Measurements from ENCODE around the gene ZBTB7B.
A peak's percentile ranks its signal among the peaks of the same experiment; 100 is the strongest.

The ZBTB7B gene

DNA sequence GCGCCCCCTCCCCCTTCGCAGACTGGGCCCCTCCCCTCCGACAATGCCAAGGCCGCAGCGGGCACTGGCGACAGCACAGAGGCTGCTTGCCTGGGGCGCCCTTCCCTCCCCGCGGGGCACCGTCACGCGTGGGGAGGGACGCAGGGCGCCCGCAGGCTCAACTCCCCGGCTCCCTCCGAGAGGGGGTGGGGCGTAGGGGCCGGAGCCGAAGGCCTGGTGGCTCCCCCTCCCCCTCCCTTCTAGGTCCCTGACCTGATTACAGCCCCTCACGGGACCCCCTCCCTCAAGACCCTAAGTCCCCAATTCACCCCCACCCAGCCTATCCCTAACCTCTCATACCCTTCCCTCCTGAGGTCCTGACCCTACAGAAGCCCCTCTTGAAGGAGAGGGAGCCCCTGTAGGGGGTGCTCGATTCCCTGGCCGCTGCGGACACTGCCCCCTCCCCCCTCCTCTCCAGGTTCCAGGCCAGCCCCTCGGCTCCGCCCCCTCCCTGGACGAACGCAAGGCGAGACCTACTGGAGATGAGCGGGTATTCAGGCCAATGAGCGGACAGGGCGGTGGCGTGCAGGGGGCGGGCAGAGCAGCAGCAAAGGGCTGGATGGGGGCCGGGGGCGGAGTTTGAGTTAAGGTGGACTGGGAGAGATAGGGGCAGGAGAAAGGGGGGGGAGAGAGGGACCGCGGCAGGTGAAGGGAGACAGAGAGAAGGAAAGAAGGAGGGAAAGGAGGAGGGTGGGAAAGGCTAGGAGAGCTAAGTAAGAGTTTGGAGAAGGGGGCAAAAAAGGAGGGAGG is 733 bp upstream of the ZBTB7B start (continued):
- no peak for TF ChIP-seq PRDM4 (tag by site-specific recombination; IDR thresholded peaks at IDR 0.05)
- no peak for TF ChIP-seq ZNF48 (tag by site-specific recombination; IDR thresholded peaks at IDR 0.05)
- no peak for TF ChIP-seq ZNF248 (tag by site-specific recombination; IDR thresholded peaks at IDR 0.05)
- TF ChIP-seq, protein P1, sequence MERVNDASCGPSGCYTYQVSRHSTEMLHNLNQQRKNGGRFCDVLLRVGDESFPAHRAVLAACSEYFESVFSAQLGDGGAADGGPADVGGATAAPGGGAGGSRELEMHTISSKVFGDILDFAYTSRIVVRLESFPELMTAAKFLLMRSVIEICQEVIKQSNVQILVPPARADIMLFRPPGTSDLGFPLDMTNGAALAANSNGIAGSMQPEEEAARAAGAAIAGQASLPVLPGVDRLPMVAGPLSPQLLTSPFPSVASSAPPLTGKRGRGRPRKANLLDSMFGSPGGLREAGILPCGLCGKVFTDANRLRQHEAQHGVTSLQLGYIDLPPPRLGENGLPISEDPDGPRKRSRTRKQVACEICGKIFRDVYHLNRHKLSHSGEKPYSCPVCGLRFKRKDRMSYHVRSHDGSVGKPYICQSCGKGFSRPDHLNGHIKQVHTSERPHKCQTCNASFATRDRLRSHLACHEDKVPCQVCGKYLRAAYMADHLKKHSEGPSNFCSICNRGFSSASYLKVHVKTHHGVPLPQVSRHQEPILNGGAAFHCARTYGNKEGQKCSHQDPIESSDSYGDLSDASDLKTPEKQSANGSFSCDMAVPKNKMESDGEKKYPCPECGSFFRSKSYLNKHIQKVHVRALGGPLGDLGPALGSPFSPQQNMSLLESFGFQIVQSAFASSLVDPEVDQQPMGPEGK (tag by site-specific recombination; IDR thresholded peaks at IDR 0.05), result peak; percentile 99
- TF ChIP-seq, protein P2, sequence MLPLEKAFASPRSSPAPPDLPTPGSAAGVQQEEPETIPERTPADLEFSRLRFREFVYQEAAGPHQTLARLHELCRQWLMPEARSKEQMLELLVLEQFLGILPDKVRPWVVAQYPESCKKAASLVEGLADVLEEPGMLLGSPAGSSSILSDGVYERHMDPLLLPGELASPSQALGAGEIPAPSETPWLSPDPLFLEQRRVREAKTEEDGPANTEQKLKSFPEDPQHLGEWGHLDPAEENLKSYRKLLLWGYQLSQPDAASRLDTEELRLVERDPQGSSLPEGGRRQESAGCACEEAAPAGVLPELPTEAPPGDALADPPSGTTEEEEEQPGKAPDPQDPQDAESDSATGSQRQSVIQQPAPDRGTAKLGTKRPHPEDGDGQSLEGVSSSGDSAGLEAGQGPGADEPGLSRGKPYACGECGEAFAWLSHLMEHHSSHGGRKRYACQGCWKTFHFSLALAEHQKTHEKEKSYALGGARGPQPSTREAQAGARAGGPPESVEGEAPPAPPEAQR (tag by site-specific recombination; IDR thresholded peaks at IDR 0.05), result no peak
- TF ChIP-seq, protein P3, sequence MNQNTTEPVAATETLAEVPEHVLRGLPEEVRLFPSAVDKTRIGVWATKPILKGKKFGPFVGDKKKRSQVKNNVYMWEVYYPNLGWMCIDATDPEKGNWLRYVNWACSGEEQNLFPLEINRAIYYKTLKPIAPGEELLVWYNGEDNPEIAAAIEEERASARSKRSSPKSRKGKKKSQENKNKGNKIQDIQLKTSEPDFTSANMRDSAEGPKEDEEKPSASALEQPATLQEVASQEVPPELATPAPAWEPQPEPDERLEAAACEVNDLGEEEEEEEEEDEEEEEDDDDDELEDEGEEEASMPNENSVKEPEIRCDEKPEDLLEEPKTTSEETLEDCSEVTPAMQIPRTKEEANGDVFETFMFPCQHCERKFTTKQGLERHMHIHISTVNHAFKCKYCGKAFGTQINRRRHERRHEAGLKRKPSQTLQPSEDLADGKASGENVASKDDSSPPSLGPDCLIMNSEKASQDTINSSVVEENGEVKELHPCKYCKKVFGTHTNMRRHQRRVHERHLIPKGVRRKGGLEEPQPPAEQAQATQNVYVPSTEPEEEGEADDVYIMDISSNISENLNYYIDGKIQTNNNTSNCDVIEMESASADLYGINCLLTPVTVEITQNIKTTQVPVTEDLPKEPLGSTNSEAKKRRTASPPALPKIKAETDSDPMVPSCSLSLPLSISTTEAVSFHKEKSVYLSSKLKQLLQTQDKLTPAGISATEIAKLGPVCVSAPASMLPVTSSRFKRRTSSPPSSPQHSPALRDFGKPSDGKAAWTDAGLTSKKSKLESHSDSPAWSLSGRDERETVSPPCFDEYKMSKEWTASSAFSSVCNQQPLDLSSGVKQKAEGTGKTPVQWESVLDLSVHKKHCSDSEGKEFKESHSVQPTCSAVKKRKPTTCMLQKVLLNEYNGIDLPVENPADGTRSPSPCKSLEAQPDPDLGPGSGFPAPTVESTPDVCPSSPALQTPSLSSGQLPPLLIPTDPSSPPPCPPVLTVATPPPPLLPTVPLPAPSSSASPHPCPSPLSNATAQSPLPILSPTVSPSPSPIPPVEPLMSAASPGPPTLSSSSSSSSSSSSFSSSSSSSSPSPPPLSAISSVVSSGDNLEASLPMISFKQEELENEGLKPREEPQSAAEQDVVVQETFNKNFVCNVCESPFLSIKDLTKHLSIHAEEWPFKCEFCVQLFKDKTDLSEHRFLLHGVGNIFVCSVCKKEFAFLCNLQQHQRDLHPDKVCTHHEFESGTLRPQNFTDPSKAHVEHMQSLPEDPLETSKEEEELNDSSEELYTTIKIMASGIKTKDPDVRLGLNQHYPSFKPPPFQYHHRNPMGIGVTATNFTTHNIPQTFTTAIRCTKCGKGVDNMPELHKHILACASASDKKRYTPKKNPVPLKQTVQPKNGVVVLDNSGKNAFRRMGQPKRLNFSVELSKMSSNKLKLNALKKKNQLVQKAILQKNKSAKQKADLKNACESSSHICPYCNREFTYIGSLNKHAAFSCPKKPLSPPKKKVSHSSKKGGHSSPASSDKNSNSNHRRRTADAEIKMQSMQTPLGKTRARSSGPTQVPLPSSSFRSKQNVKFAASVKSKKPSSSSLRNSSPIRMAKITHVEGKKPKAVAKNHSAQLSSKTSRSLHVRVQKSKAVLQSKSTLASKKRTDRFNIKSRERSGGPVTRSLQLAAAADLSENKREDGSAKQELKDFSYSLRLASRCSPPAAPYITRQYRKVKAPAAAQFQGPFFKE (tag by site-specific recombination; IDR thresholded peaks at IDR 0.05; ENCODE audit: borderline replicate concordance), result no peak
- TF ChIP-seq ZNF24 (tag by site-specific recombination; IDR thresholded peaks at IDR 0.05), result no peak; the same call in 1 of the 2 replicates
- TF ChIP-seq ZNF776 (tag by site-specific recombination; IDR thresholded peaks at IDR 0.05; ENCODE audit: borderline replicate concordance), result no peak
- TF ChIP-seq ZNF76 (tag by site-specific recombination; IDR thresholded peaks at IDR 0.05; ENCODE audit: borderline replicate concordance, low read depth), result peak; percentile 63; the same call in 1 of the 2 replicates
- no peak for TF ChIP-seq FEZF1 (tag by site-specific recombination; IDR thresholded peaks at IDR 0.05)
- no peak for TF ChIP-seq ZNF302 (tag by site-specific recombination; IDR thresholded peaks at IDR 0.05; ENCODE audit: low read depth)
- peak; percentile 73 for TF ChIP-seq ZNF561 (tag by site-specific recombination; IDR thresholded peaks at IDR 0.05; ENCODE audit: borderline replicate concordance)
- TF ChIP-seq, protein P4, sequence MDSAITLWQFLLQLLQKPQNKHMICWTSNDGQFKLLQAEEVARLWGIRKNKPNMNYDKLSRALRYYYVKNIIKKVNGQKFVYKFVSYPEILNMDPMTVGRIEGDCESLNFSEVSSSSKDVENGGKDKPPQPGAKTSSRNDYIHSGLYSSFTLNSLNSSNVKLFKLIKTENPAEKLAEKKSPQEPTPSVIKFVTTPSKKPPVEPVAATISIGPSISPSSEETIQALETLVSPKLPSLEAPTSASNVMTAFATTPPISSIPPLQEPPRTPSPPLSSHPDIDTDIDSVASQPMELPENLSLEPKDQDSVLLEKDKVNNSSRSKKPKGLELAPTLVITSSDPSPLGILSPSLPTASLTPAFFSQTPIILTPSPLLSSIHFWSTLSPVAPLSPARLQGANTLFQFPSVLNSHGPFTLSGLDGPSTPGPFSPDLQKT (IDR thresholded peaks at IDR 0.05; ENCODE audit: borderline replicate concordance, low read depth, low read length), result no peak
- TF ChIP-seq ZNF324 (tag by site-specific recombination; IDR thresholded peaks at IDR 0.05), result peak; percentile 51; the same call in 1 of the 2 replicates
- no peak for TF ChIP-seq ZFP41 (tag by site-specific recombination; IDR thresholded peaks at IDR 0.05; ENCODE audit: borderline replicate concordance)
- 0 out of 2 replicates have a peak, but pooled peaks have one; percentile 50 for TF ChIP-seq MZF1 (tag by site-specific recombination; IDR thresholded peaks at IDR 0.05; ENCODE audit: borderline replicate concordance)
- TF ChIP-seq, protein P5, sequence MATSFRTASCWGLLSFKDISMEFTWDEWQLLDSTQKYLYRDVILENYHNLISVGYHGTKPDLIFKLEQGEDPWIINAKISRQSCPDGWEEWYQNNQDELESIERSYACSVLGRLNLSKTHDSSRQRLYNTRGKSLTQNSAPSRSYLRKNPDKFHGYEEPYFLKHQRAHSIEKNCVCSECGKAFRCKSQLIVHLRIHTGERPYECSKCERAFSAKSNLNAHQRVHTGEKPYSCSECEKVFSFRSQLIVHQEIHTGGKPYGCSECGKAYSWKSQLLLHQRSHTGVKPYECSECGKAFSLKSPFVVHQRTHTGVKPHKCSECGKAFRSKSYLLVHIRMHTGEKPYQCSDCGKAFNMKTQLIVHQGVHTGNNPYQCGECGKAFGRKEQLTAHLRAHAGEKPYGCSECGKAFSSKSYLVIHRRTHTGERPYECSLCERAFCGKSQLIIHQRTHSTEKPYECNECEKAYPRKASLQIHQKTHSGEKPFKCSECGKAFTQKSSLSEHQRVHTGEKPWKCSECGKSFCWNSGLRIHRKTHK (tag by site-specific recombination; IDR thresholded peaks at IDR 0.05), result no peak
- TF ChIP-seq ZNF19 (tag by site-specific recombination; IDR thresholded peaks at IDR 0.05; ENCODE audit: low read depth), result no peak
- TF ChIP-seq ZNF350 (tag by site-specific recombination; IDR thresholded peaks at IDR 0.05), result no peak
- TF ChIP-seq RBAK (tag by site-specific recombination; IDR thresholded peaks at IDR 0.05), result no peak
- no peak for TF ChIP-seq ZNF558 (tag by site-specific recombination; IDR thresholded peaks at IDR 0.05)
- TF ChIP-seq ZNF114 (tag by site-specific recombination; IDR thresholded peaks at IDR 0.05), result no peak
- TF ChIP-seq ZNF629 (tag by site-specific recombination; IDR thresholded peaks at IDR 0.05), result no peak; the same call in 1 of the 2 replicates
- TF ChIP-seq ZNF140 (tag by site-specific recombination; IDR thresholded peaks at IDR 0.05), result no peak
- no peak for TF ChIP-seq ZNF112 (tag by site-specific recombination; IDR thresholded peaks at IDR 0.05)

Data from HEK293 (cell line).